HG03139 (cell line): ENCODE data around the gene GPC5.
"Not testable (repeated sequence)": the region's sequence is repeated elsewhere in the genome, so short reads cannot be mapped to it uniquely, and the experiment has no call there.

Source experiments
- ATAC-seq: cut with Tn5 transposase; IDR thresholded peaks from one replicate; pipeline ENCODE4 v1.9.1; 2021; ENCODE audit not compliant: unreplicated experiment

GPC5 gene

DNA sequence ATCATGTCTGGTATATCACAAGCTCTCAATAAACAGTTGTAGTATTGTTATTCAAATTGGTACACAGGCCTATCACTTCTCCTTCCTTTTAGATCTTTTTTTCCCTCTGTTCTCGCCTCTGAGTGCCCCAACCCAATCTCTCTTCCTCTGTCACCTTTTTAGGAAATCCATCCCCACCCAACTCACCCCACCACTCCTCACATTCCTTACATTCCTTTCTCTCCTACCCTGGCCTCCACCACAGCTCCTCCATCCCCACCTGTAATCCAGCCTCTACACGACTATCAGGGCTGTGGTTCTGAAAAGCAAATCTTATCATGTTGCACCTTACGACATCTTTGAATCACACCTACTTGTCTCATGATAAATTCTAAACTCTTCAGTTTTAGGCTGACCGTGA, 1282.8 kb downstream of the GPC5 start:
- ATAC-seq, result no peak

DNA sequence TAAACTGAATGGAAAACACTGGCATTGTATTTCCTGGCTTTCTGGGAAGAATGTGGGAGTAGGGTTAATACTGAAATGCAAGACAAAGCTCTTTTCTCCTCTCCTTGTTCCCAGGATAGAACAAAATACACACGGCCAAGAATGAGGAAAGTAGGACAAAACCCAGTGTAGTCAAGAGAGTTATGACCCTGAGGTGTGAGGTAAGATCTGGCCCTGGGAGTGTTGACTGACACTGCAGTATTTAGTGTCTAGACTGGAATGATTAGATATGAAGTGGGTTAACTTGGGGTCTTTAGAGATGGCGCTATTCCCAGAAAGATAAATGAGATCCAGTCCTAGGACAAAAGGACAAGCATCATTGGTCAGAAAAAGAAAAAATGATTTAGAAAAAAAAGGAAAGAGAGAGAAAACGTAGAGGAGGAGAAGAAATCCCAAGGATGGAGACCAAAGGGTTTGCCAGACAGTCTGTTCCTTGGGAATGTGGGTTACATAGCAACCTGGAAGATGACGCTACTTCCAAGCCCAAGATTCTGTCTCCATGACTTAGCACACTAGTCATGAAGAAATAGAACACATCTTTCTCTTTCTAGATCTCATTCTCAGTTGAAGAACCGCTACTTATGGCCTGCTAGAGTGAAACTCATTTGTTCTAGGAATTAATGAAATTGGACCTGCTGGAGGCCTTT, 1284.6 kb downstream of the GPC5 start:
- no peak for ATAC-seq

DNA sequence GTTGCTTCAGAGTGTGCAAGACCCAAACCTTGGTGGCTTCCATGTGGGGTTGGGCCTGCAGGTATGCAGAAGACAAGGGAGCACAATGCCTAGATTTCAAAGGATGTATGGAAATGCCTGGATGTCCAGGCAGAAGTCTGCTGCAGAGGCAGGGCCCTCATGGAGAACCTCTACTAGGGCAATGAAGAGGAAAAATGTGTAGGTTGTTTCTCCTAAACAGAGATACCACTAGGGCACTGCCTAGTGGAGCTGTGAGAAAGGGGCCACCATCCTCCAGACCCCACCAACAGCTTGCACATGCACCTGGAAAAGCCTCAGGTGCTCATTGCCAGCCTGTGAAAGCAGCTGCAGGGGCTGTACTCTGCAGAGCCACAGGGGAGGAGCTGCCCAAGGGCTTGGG, 1295.6 kb downstream of the GPC5 start:
- no peak for ATAC-seq

DNA sequence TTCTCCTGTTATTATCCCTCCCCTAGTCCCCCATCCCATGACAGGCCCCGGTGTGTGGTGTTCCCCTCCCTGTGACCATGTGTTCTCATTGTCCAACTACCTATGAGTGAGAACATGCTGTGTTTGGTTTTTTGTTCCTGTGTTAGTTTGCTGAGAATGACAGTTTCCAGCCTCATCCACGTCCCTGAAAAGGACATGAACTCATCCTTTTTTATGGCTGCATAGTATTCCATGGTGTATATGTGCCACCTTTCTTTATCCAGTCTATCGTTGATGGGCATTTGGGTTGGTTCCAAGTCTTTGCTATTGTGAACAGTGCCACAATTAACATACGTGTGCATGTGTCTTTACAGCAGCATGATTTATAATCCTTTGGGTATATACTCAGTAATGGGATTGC, 1297.4 kb downstream of the GPC5 start:
- ATAC-seq, result not testable (repeated sequence)

DNA sequence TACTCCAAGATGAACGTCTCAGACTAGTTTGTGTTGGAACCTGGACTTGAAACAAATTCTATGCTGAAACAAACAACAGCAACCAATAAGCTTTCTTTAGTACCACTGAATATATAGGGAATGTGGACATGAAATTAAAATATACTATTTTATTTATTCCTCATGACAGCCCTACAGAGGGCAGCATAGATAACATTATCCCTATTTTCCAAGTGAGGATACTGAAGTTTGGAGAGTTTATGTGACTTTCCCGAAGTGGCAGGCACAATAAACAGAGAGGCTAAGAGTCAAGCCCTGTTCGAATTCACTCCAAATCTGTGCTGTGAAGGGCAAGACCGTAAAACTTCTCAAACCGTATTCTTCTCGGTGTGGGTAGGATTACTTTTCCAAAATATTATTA, 1318.3 kb downstream of the GPC5 start:
- no peak for ATAC-seq

DNA sequence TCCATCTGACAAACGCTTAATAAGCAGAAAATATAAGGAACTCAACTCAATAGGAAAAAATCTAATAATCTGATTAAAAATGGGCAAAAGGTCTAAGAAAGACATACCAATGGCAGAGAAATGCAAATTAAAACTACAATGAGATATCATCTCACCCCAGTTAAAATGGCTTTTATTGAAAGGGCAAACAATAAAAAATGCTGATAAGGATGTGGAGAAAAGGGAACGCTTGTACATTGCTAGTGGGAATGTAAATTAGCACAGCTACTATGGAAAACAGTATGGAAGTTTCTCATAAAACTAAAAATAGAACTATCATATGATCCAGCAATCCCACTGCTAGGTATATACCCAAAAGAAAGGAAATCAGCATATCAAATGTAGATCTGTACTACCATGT, 1319.4 kb downstream of the GPC5 start:
- ATAC-seq, result no peak

DNA sequence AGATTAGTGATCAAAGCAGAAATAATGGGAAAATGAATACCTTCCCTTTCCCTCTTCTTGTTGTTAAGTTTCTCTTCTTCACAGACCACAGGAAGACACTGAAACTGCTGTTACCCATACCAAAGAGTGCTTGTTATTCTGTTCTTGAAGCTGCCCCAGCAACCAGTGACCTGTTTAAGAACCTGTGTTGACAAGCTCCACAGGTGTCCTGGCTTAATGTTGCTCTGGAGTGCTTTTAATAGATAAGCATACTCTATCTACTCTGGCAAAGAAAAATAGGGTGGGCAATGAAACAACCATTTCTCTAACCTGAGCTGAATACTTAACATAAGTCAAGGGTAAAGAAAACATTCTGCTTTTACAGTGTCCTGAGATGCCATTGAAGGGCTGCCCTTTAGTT, 1321.4 kb downstream of the GPC5 start:
- ATAC-seq, result no peak

DNA sequence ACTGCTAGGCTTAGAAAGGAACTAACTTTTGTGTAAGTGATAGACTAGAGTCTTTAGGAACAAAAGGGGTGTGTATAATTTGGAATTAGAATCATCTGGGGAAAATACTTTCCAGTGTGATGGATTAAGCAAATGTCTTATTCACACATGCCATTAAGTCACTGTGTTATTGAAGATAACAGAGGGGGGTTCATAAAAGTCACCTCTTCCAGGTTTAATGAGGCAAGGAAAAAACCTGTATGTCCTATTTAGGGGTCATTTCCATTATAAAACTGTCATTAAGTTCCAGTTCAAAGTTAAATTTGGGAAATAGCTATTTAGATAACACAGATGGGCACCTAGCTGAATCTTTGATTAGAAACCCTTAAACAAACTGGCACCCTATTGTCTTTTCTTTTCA, 1323.2 kb downstream of the GPC5 start:
- ATAC-seq, result no peak

DNA sequence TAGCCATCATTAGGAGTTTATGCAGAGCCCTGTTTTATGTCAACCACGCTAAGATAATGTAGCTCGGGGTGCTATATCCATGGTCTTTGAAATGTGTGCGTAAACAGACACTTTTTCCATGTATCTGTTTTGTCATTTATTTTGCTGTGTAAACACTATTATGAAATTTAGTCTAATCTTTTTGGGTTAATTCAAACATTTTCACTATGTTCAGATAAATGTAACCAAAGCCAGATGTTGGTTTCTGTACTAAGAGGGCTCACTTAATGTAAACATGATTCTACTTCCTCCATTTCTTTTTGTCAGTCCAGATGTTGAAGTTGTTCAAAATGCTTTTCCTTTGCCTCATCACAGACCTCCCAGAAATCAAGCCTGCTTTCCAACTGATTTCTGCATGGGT, 1328.7 kb downstream of the GPC5 start:
- no peak for ATAC-seq

DNA sequence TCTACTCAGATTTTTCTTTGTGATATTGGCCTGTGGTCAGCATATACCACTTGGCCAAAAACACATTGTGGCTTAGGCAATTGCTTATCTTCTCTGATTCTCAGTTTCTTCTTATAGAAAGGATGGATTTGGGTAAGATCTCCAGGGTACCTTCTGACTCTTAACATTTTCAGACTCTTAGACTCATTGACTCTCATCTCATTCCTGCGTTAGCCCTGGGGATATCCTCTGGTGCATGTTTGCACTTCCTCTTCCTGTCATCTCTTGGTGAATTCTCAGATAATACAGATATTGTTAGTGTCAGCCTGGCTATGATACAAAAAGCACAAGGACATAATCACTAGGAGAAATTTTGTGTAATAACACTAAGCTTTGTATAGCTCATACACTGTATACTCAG, 1335.6 kb downstream of the GPC5 start:
- ATAC-seq, result no peak

DNA sequence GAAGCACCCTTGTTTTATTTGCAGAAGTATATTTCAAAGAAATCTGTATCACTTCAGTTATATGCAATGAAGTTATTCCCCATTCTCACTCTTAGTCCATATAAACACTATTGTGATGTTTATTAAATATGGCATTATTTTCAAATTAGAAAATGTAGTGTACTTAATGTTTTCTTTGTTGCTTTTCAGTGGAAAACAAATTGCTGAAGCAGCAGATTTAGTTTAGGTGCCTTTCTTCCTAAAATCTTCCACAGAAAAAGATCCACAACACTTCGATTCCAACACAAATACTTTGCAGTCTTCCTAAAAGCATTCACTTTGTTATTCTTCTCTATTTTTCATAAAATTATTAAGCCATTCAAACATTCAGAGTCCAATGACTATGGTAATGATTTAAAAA, 1336.1 kb downstream of the GPC5 start:
- no peak for ATAC-seq

DNA sequence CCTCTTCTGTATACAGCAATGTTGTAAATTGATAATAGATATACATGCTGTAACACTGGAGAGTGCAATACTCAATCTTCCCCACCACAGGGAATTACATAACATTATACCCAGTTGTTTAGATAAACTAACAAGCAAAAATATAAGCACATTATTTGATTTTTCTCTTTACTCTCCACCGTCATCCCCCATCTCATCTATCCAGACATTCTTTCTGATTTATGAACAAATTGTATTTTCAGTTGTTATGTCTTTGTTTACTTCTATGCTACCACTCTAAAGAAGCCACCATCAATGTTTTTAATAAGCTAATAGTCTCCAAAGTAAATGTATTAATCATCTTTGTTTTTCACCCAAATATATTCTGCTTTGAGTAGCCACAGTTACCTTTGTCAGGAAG, 1337.5 kb downstream of the GPC5 start:
- ATAC-seq, result no peak

DNA sequence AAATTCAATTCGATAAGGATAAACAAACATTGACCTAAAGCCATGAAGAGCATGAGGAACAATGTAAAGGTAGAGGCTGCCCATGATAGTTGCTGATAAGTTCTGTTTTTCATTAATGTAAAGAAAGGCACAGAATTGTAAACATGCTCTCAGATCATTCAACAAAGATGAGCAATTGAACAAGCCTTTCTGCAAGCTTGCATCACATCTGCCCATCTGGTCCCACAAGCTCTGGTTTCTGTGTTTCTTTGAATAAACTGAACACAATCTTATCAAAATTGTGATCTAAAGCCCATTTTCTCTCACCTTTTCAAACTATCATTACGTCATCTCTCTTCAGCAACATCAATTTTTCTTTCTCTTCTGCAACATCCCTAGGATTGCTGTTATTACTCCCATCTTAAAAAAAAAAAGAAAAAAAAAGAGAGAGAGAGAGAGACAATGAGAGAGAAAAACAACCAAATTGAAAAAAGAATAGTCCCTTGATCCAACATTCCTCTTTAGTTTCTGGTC, 1340.9 kb downstream of the GPC5 start:
- no peak for ATAC-seq

DNA sequence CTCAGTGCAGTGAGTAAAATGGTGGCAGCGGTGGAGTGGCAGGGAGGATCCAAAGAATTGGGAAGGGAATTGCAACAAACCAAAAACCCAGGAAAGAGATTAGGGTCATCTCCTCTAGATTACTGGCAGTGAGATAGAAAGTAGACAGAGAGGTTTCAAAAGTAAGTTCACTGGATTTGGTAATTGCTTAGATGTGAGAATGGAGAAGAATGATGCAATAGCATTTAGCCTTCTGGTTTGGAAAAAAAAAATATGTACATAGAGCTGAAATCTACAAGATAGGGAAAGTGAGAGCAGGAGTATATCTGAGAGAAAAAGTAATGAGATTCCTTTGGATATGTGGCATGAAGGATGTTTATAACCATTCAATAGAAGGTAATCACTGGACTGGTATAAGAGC, 1345.6 kb downstream of the GPC5 start:
- ATAC-seq, result no peak

DNA sequence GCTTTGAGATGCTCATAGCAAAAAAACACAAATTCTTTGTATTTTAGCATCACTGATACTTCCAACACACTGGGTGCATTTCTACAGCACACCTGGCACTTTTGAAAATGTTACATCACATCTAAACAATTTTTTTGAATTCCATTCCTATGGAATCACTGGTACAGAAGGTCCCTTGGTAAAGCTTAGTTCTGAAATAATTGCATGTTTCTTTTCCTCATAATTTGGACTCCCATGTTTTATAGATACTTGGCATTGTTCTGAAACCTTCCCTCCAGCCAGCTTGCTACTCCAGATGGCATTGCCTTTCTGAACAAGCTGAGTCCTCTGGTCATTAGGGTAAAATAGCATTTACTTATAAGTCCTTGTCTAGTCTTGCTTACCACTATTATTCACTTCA, 1346.8 kb downstream of the GPC5 start:
- ATAC-seq, result no peak

DNA sequence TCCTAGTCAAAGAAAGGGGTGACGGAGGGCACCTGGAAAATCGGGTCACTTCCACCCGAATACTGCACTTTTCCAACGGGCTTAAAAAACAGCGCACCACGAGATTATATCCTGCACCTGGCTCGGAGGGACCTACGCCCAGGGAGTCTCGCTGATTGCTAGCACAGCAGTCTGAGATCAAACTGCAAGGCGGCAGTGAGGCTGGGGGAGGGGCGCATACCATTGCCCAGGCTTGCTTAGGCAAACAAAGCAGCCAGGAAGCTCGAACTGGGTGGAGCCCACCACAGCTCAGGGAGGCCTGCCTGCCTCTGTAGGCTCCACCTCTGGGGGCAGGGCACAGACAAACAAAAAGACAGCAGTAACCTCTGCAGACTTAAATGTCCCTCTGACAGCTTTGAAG, 1354.3 kb downstream of the GPC5 start:
- not testable (repeated sequence) for ATAC-seq

DNA sequence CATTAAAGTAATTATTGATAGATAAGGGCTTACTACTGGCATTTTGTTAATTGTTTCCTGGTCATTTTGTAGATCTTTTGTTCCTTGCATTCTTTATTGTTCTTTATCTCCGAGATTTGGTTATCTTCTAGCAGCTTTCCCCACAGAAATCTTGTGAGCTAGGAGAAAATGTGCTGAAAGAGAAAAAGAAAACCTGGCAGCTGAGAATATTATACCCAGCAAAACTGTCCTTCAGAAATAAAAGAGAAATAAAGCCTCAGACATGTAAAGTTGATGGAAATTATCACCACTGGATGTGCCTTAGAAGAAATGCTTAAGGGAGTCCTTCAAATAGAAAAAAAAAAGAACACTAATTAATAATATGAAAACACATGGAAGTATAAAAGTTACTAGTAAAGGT, 1363.3 kb downstream of the GPC5 start:
- no peak for ATAC-seq

DNA sequence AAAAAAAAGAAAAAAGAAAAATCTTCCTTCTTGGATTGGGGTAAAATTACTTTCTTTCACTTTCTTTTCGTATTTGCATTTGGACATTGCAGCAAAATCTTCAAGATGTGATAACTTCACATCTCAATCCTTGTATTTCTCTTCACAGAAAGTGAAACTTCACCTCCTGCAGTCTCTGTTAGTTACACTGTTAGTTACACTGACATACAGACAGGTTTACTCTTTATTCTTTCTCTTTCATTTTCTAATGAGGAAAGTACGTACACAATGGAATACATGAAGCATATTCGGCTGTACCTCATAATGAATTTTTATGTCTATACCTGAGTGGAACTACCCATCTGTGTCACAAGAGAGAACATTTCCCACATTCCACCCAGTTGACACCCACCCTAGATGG, 1369.0 kb downstream of the GPC5 start:
- no peak for ATAC-seq

DNA sequence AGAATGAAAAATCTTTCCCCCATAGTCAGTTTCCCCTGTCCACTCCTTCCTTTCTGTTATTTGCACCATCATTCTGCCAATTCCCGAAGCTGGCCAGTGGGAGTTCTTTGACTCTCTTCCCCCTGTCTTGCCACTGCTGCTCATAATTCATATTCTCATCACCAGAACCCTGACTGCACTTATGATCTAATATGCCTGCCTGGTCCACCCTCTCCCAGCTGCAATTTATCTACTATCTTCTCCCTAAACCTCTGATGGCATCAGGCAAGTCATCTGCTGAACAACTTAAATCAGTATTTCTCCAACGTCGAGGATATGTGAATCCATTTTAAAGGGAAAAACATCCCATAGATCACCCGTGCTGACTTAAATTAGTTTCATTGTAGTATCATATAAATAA, 1370.2 kb downstream of the GPC5 start:
- no peak for ATAC-seq

DNA sequence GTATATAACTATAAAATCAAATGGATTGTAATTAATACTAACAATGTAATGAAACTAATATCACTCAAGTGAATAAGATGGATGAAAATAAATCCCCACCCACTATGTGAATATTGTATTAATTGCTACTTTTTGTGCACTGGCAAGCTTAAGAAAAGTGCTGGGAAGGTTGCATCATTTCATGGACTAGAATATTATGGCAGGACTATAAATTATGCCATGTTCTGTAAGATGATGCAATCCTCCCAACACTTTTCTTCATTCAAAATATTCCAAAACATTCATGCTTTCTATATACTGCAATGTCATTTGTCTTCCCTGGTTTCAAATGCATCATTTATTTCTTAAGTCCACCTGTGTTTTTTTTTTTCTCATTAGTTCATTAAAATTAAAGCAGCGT, 1370.6 kb downstream of the GPC5 start:
- no peak for ATAC-seq

DNA sequence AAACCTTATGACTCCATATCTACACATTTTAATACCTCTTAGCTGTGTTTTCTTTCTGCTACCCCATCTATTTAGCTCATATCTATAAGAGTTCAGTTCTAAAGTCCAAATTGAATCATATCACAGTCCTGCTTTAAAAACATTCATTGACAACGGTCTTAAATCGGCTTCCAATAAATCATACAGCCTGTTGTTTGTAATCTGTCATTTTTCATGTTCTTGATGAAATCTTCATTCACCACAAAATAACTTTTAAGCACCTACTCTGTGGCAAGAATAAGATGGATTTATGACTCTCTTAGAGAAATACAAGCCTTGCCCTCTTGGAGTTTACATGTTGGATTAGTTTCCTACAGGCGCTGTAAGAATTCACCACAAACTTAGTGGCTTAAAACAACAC, 1377.2 kb downstream of the GPC5 start:
- ATAC-seq, result no peak

DNA sequence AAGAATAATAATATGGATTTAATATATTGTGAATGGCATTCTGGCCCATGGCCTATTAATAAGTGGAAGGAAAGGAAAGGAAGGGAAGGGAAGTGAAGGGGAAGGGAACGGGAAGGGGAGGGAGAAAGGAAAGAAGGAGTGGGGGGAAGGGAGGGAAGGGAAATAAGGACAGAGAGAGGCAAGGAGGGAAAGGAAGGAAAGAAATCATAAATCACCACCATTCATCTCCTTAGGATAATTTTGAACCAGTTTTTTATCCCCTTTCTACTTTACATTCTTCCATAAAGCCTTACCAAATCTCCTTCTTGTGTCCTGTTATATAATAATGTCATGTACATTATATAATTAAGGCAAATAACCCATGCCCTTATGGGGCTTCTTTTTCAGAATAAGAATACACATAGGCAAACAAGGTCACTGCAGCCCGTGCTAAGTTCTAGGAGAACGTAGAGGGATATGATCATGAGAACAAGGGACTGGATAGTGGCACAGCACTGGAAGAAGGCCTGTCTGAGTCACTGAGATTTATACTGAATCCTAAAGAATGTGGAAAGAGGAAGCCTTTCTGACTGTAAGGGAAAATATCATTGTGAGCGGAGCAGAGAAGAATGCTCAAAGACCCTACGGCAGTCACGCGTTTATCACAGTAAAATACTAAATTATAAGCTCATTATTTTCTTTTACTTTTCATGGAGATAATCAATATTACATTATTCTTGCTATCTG, 1383.7 kb downstream of the GPC5 start:
- ATAC-seq, result no peak

DNA sequence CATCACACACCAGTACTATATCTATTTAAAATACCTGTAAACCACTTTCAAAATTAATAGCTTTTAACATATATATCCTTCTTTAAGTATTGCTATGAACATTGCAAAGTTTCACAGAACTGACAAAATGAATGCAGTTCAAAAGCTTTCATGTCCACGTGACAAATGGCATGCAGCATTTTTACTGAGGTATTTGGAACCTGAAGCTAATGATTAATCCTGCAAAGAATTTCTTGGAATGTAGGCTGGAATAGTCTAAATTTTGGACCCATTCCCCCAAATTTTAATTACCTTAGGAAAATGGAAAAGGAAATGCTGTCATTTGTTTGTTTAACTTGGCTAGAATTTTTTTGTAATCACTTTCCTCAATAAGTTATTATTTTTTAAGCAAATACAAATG, 1404.4 kb downstream of the GPC5 start:
- no peak for ATAC-seq
